Adrenal gland (tissue), 12 donors: Measurements from ENCODE around the gene OOSP1. TPM values are rescaled to one million over a fixed set of nuclear protein-coding genes. Genes with fewer than 3 reads are reported as not detected.
"Not testable (repeated sequence)": the region's sequence is repeated elsewhere in the genome, so short reads cannot be mapped to it uniquely, and the experiment has no call there.

Experiments
- DNase-seq, 7 donors: peaks; one replicate each; pipeline ENCODE4 v3.0.0-alpha.2; 2019 to 2020
- H3K27ac ChIP-seq, 5 donors: fragments of 200-600 bp; sonication (generic) in 4 of 5; 1 replicate in 3 of 5; 2 replicates in 2 of 5; pipeline versions ENCODE4 v1.5.1 to v1.8.0; 2016 to 2020; ENCODE audit warnings: mild to moderate bottlenecking in 1 of 5
- H3K27me3 ChIP-seq: fragments of 200-600 bp; 2 replicates; pipeline ENCODE4 v1.8.0; 2021
- H3K36me3 ChIP-seq, 2 donors: fragments of 200-600 bp; replicated peaks in 1 of 2; 1 replicate in 1 of 2; 2 replicates in 1 of 2; pipeline versions ENCODE4 v1.5.1 to v1.8.0; 2018 to 2022
- H3K4me1 ChIP-seq, 2 donors: fragments of 200-600 bp; replicated peaks in 1 of 2; 1 replicate in 1 of 2; 2 replicates in 1 of 2; pipeline versions ENCODE4 v1.5.1 to v1.8.0; 2018 to 2021
- H3K4me3 ChIP-seq, 4 donors: fragments of 200-600 bp; sonication (generic) in 3 of 4; one replicate each; pipeline ENCODE4 v1.5.1; 2016 to 2018
- H3K9me3 ChIP-seq, 3 donors: fragments of 200-600 bp; sonication (generic) in 1 of 3; replicated peaks in 1 of 3; 1 replicate in 2 of 3; 2 replicates in 1 of 3; pipeline versions ENCODE4 v1.5.1 to v1.8.0; 2016 to 2021
- POLR2A ChIP-seq, 2 donors: fragments of 450-650 bp; IDR thresholded peaks; one replicate each; pipeline ENCODE4 v1.6.1; 2017; ENCODE audit warnings: antibody characterized with exemption in 2 of 2, mild to moderate bottlenecking in 2 of 2, moderate library complexity in 1 of 2
- WGBS, 4 donors: extraction: QIAGEN DNeasy Blood & Tissue Kit in 2 of 4; methylation state at CpG; one replicate each; pipeline versions ENCODE4 v1.1.5 to v1.1.7; 2013 to 2017; 5-methylcytosine and 5-hydroxymethylcytosine counted together
- intact Hi-C, 2 donors: fragments of 100-400 bp; cut with DNase I; formaldehyde crosslinking; loops; one replicate each; pipeline versions ENCODE4 v1.14.1 to v1.15.0; 2022 to 2023
- polyA plus RNA-seq, 3 donors: library from polyadenylated mRNA; stranded (reverse); fragments of 200-250 nt in 2 of 3; fragments of 350-450 nt in 1 of 3; fragmentation: Illumina TruSeq in 1 of 3; extraction: RNeasy Lipid Tissue Mini Kit (QIAGEN cat#74804) in 1 of 3; gene quantifications; one replicate each; pipeline ENCODE4 v1.2.3, GENCODE V29; 2013 to 2014
- total RNA-seq, 9 donors: library from RNA; depleted of rRNA in 4 of 9; stranded (reverse); fragments of >200 nt in 4 of 9; fragments of 120-200 nt in 1 of 9; fragmentation: NEBNext Ultra II Directional in 1 of 9; extraction: Animal tissue kit (Norgen Biotek cat#: 25700) in 1 of 9; gene quantifications; one replicate each; pipeline versions ENCODE4 v1.1.0 to v1.2.4, GENCODE V29; 2013 to 2023
- TF ChIP-seq, protein P1 (sequence below), 6 experiments: fragments of 450-650 bp in 4 of 6; fragments of 200-600 bp in 2 of 6; sonication (generic) in 1 of 6; IDR thresholded peaks; 1 replicate in 5 of 6; 2 replicates in 1 of 6; pipeline versions ENCODE4 v1.5.1 to v1.8.0; 2016 to 2021; ENCODE audit warnings: antibody characterized with exemption in 6 of 6, mild to moderate bottlenecking in 2 of 6, moderate library complexity in 1 of 6
- donor health status: healthy with polysubstance abuse.
- donor health status: Bipolar disorder and iron deficiency.
- donor health status: DM: yes; HTN: yes; CAD: no.
- donor health status: DM: no; HTN: no; CAD: no.
- donor health status: DM: no; HTN: no; CAD: no.
- donor health status: DM: yes; HTN: yes; CAD: no.

The OOSP1 gene
- total and polyA plus RNA-seq, 12 donors = not detected

DNA sequence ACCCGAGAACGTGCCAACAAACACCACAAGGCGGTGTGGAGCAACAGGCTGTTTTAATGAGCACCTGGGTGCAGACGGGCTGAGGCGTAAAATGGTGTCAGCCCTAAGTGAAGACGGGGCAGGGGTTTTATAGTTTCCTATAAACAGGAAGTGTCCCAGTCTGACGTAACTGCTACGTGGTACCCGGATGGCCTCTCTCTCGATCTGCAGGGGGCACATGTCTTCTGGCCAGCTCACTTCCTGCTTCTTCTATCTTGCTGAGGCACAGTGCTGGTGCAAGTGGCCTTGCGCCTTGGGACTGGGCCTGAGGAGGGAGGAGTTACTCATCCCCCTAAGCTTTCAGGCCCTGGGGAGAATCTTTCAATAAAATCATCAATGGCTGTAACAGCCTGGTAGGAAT is 38.7 kb upstream of the OOSP1 start:
- no peaks in the 10 kb centered on the region for H3K27me3 ChIP-seq
- no peak overlapping the region for H3K27ac ChIP-seq
- H3K9me3 ChIP-seq = no peaks in the 10 kb centered on the region
- H3K4me1 ChIP-seq = no peaks in the 10 kb centered on the region
- H3K4me3 ChIP-seq = no peak overlapping the region
- H3K36me3 ChIP-seq = no peaks in the 10 kb centered on the region
- DNase-seq = no peak
- intact Hi-C loops = no loop called here
- 70 to 77% (median 73%) methylated on average over 9 to 11 of the region's 11 CpGs for WGBS, 4 donors
- TF ChIP-seq, protein P1, sequence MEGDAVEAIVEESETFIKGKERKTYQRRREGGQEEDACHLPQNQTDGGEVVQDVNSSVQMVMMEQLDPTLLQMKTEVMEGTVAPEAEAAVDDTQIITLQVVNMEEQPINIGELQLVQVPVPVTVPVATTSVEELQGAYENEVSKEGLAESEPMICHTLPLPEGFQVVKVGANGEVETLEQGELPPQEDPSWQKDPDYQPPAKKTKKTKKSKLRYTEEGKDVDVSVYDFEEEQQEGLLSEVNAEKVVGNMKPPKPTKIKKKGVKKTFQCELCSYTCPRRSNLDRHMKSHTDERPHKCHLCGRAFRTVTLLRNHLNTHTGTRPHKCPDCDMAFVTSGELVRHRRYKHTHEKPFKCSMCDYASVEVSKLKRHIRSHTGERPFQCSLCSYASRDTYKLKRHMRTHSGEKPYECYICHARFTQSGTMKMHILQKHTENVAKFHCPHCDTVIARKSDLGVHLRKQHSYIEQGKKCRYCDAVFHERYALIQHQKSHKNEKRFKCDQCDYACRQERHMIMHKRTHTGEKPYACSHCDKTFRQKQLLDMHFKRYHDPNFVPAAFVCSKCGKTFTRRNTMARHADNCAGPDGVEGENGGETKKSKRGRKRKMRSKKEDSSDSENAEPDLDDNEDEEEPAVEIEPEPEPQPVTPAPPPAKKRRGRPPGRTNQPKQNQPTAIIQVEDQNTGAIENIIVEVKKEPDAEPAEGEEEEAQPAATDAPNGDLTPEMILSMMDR (IDR thresholded peaks at IDR 0.05) = no peak
- TF ChIP-seq POLR2A (IDR thresholded peaks at IDR 0.05) = no peak

- no peaks in the 10 kb centered on the region for H3K9me3 ChIP-seq
- H3K27me3 ChIP-seq = no peaks in the 10 kb centered on the region
- 62 to 73% (median 66%) methylated on average over 6 of the region's 6 CpGs for WGBS, 4 donors
- H3K27ac ChIP-seq = no peak overlapping the region
- no peak for DNase-seq
- intact Hi-C loops = no loop called here
- no peaks in the 10 kb centered on the region for H3K4me1 ChIP-seq
- no peak overlapping the region for H3K4me3 ChIP-seq
- no peaks in the 10 kb centered on the region for H3K36me3 ChIP-seq
- TF ChIP-seq POLR2A (IDR thresholded peaks at IDR 0.05) = no peak
- TF ChIP-seq, protein P1 (IDR thresholded peaks at IDR 0.05) = no peak
Measured at GRCh38 chr11:59900366-59901126, 37.7 kb upstream of the OOSP1 start.

DNA sequence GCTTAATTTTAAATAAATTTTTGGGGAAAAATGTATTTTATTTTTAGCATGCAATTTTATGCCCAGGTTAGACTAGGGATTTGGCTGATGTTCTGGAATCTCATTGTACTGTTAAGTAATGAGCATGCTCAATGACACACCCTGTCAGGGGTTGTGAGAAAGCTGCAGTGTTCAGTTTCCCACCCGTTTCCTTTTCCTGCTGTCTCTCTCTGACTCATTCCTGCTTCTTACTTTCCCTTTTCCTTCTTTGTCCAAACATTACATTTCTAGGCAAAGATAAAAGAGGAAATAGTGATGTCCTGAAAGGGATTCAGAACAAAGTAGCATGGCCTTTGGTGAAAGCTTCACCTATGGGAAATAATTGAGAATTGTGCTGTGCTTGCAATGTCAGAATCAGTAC is 36.9 kb upstream of the OOSP1 start:
- TF ChIP-seq, protein P1 (IDR thresholded peaks at IDR 0.05) = no peak
- no peak for TF ChIP-seq POLR2A (IDR thresholded peaks at IDR 0.05)
- WGBS, 4 donors = 18 to 27% (median 21%) methylated on average over 1 of the region's 1 CpG
- H3K27ac ChIP-seq = no peak overlapping the region
- no peaks in the 10 kb centered on the region for H3K9me3 ChIP-seq
- H3K27me3 ChIP-seq = no peaks in the 10 kb centered on the region
- no peaks in the 10 kb centered on the region for H3K4me1 ChIP-seq
- peak in 1 of 7 donors; percentile 67 for DNase-seq
- intact Hi-C loops = no loop called here
- no peak overlapping the region for H3K4me3 ChIP-seq
- no peaks in the 10 kb centered on the region for H3K36me3 ChIP-seq

GRCh38 chr11:59903569-59903968 is 34.7 kb upstream of the OOSP1 start:
- H3K27me3 ChIP-seq, intact Hi-C loops, H3K27ac ChIP-seq, H3K9me3 ChIP-seq, H3K36me3 ChIP-seq, H3K4me3 ChIP-seq, DNase-seq, H3K4me1 ChIP-seq: not testable (repeated sequence)
- 66 to 100% (median 91%) methylated on average over 2 of the region's 2 CpGs for WGBS, 4 donors

- no peak for DNase-seq
- Histone ChIP-seq H3K27ac (no peak overlapping the region), H3K27me3 (no peaks in the 10 kb centered on the region), H3K36me3 (no peaks in the 10 kb centered on the region), H3K4me1 (no peaks in the 10 kb centered on the region), H3K9me3 (peaks cover 0 to 9% (median 0%) of the 10 kb centered on the region in 3 donors), H3K4me3 (no peak overlapping the region)
- TF ChIP-seq, protein P1 (IDR thresholded peaks at IDR 0.05) = no peak
- TF ChIP-seq POLR2A (IDR thresholded peaks at IDR 0.05) = no peak
- intact Hi-C loops = no loop called here
- WGBS, 4 donors = 88 to 94% (median 89%) methylated on average over 2 of the region's 2 CpGs
Measured at GRCh38 chr11:59918480-59918879, 19.8 kb upstream of the OOSP1 start.
